ENCODE data around the gene BTBD19.

BTBD19 gene

DNA sequence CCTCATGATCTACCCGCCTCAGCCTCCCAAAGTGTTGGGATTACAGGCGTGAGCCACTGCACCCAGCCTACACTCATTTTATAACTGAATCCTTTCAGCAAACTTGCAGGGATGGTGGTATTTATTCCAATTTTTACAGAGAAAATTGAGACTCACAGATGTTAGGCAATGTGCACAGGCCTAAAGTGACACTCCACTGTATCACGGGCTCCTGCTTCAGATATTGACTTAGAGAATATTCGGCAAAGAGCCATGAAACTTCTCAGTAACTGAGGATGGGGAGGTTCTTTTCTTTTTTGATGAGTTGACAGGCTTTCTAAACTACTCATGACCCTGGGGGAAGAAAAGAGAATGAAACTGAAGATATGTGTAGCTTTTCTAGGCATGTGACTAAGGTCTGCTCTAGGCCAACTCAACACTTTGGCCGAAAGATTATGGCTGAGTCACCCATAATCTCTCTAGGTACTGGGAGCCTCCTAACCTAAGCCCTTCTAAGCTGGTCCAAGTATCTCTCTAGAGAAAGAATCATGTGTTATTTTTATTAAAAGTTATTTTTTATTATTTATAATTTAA lies 54.6 kb downstream of the BTBD19 start:
- no peak for DNase-seq
